ENCODE data around the gene COG5. TPM values are rescaled to one million over a fixed set of nuclear protein-coding genes. Genes with fewer than 3 reads are reported as not detected.

Gene COG5
- total and polyA plus RNA-seq, 10 of the 15 experiments (the other 5 are each of a cell fraction or from before 2014, with no cell fraction given): 5.5 to 27.9 (median 15.6) TPM

- Histone ChIP-seq H3K9me3 (replicated peaks; ENCODE audit: control insufficient read depth, insufficient read depth, low read length) (peaks cover 2% of the 10 kb centered on the region; the same call in 1 of the 3 replicates), H3K27ac (ENCODE audit: control insufficient read depth, insufficient read depth) (no peak overlapping the region), H3K36me3 (ENCODE audit: control insufficient read depth in 2 of 2, insufficient read depth in 2 of 2, low read length in 1 of 2) (no peaks in the 10 kb centered on the region), H4K20me1 (ENCODE audit: control insufficient read depth, insufficient read depth) (no peaks in the 10 kb centered on the region), H3K4me2 (ENCODE audit: control insufficient read depth, insufficient read depth) (no peak overlapping the region), H3K79me2 (ENCODE audit: control insufficient read depth, insufficient read depth, low read length) (no peaks in the 10 kb centered on the region), H3K4me3 (no peak overlapping the region), H3K27me3 (replicated peaks in 1 of 2; ENCODE audit: control insufficient read depth in 2 of 2, insufficient read depth in 2 of 2, low read length in 1 of 2) (no peaks in the 10 kb centered on the region), H3K9ac (ENCODE audit: control insufficient read depth, insufficient read depth, low read length) (no peak overlapping the region), H2AFZ (ENCODE audit: control insufficient read depth, low read depth, low read length) (no peak overlapping the region), H3K4me1 (ENCODE audit: control insufficient read depth, insufficient read depth, low read length) (no peaks in the 10 kb centered on the region)
- CTCF ChIA-PET: no interaction called here
- ATAC-seq: no peak; the same call in 2 of the 3 replicates
- in situ Hi-C loops (cut with MboI) (no loop called here), intact Hi-C loops (cut with micrococcal nuclease; ENCODE audit: unreplicated experiment) (no loop called here)
- RAD21 ChIA-PET (ENCODE audit: unreplicated experiment): no interaction called here
- DNase-seq (ENCODE audit: low read depth, low spot score): no peak
- 100% methylated on average over 1 of the region's 1 CpG for WGBS (ENCODE audit: insufficient coverage, insufficient replicate concordance, low lambda C conversion rate, missing lambda C conversion rate)
- no peak for FAIRE-seq
- SMC1A ChIA-PET (ENCODE audit: uncharacterized antibody, unreplicated experiment): interaction anchor here (1.4 kb wide), 1 partner anchor 11 kb away, joined by 3 read pairs; no protein-coding TSS in a partner anchor
- no peak for TF ChIP-seq ATF3 (IDR thresholded peaks at IDR 0.05; ENCODE audit: borderline replicate concordance, extremely low read depth, low read depth, low read length)
- no peak for TF ChIP-seq ESRRA (IDR thresholded peaks at IDR 0.05; ENCODE audit: low read length)
- TF ChIP-seq SUZ12 (IDR thresholded peaks at IDR 0.05; ENCODE audit: unreplicated experiment): no peak
- no peak for TF ChIP-seq ZNF207 (IDR thresholded peaks at IDR 0.05; ENCODE audit: borderline replicate concordance)
- no TSS peak for BruUV-seq (replicated peaks)
- POLR2A ChIA-PET: interaction anchor here (0.5 kb wide), 1 partner anchor 84 kb away, joined by 4 read pairs; no protein-coding TSS in a partner anchor
Measured at GRCh38 chr7:107446531-107446930, 117.2 kb downstream of the COG5 start.

GRCh38 chr7:107442678-107443077, 121.0 kb downstream of the COG5 start:
- Histone ChIP-seq H3K4me3 (no peak overlapping the region), H3K4me2 (ENCODE audit: control insufficient read depth, insufficient read depth) (no peak overlapping the region), H3K27me3 (replicated peaks in 1 of 2; ENCODE audit: control insufficient read depth in 2 of 2, insufficient read depth in 2 of 2, low read length in 1 of 2) (no peaks in the 10 kb centered on the region), H3K9me3 (replicated peaks; ENCODE audit: control insufficient read depth, insufficient read depth, low read length) (peaks cover 2% of the 10 kb centered on the region; the same call in 1 of the 3 replicates), H3K79me2 (ENCODE audit: control insufficient read depth, insufficient read depth, low read length) (no peaks in the 10 kb centered on the region), H3K27ac (ENCODE audit: control insufficient read depth, insufficient read depth) (no peak overlapping the region), H3K36me3 (ENCODE audit: control insufficient read depth in 2 of 2, insufficient read depth in 2 of 2, low read length in 1 of 2) (no peaks in the 10 kb centered on the region), H3K9ac (ENCODE audit: control insufficient read depth, insufficient read depth, low read length) (no peak overlapping the region), H4K20me1 (ENCODE audit: control insufficient read depth, insufficient read depth) (no peaks in the 10 kb centered on the region), H2AFZ (ENCODE audit: control insufficient read depth, low read depth, low read length) (no peak overlapping the region), H3K4me1 (ENCODE audit: control insufficient read depth, insufficient read depth, low read length) (no peaks in the 10 kb centered on the region)
- POLR2A ChIA-PET: no interaction called here
- DNase-seq (ENCODE audit: low read depth, low spot score) (no peak), FAIRE-seq (no peak), ATAC-seq (no peak)
- WGBS (ENCODE audit: insufficient coverage, insufficient replicate concordance, low lambda C conversion rate, missing lambda C conversion rate): 100% methylated on average over 1 of the region's 1 CpG
- SMC1A ChIA-PET (ENCODE audit: uncharacterized antibody, unreplicated experiment): interaction anchor here (0.6 to 1.5 kb wide), 4 partner anchors 9 to 1937 kb away, joined by 3 read pairs; no protein-coding TSS in a partner anchor
- BruUV-seq (replicated peaks): no TSS peak
- intact Hi-C loops (cut with micrococcal nuclease; ENCODE audit: unreplicated experiment) (no loop called here), in situ Hi-C loops (cut with MboI) (no loop called here)
- CTCF ChIA-PET: interaction anchor here (0.7 kb wide), 1 partner anchor 60 kb away, joined by 3 read pairs; no protein-coding TSS in a partner anchor
- RAD21 ChIA-PET (ENCODE audit: unreplicated experiment): no interaction called here
- TF ChIP-seq EZH2 (IDR thresholded peaks at IDR 0.05; ENCODE audit: borderline replicate concordance, control insufficient read depth, low read depth, low read length) (no peak), RELA (IDR thresholded peaks at IDR 0.05; ENCODE audit: borderline replicate concordance, partially characterized antibody) (no peak), PML (IDR thresholded peaks at IDR 0.05; ENCODE audit: low read length) (no peak), STAT1 (conservative IDR thresholded peaks at IDR 0.05) (no peak), EGR1 (IDR thresholded peaks at IDR 0.05; ENCODE audit: borderline replicate concordance in 1 of 2, low read depth in 2 of 2, low read length in 2 of 2) (no peak), PAX5 (IDR thresholded peaks at IDR 0.05; ENCODE audit: borderline replicate concordance, low read depth, low read length) (no peak), RBBP5 (conservative IDR thresholded peaks at IDR 0.05) (no peak), JUNB (IDR thresholded peaks at IDR 0.05) (no peak), NFYB (IDR thresholded peaks at IDR 0.05; ENCODE audit: insufficient read depth, low read depth, low read length) (no peak), SMAD5 (IDR thresholded peaks at IDR 0.05; ENCODE audit: low read depth) (no peak), EED (IDR thresholded peaks at IDR 0.05; ENCODE audit: low read depth) (no peak), YBX1 (IDR thresholded peaks at IDR 0.05) (no peak), FOS (IDR thresholded peaks at IDR 0.05; ENCODE audit: borderline replicate concordance, extremely low read depth, insufficient read length) (no peak), CBFB (IDR thresholded peaks at IDR 0.05; ENCODE audit: low read depth) (no peak)
- TF ChIP-seq, protein P1, sequence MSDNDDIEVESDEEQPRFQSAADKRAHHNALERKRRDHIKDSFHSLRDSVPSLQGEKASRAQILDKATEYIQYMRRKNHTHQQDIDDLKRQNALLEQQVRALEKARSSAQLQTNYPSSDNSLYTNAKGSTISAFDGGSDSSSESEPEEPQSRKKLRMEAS (IDR thresholded peaks at IDR 0.05; ENCODE audit: low read depth, low read length): no peak
